HK-2 (cell line): ENCODE results near the gene ADAMTS10.
A peak's percentile ranks its signal among the peaks of the same experiment; 100 is the strongest.
"Not testable (repeated sequence)": the region's sequence is repeated elsewhere in the genome, so short reads cannot be mapped to it uniquely, and the experiment has no call there.

Source experiments
- DNase-seq: peaks from one replicate; pipeline ENCODE4 v3.0.0-alpha.2; 2018; ENCODE audit not compliant: unreplicated experiment

Gene ADAMTS10

DNA sequence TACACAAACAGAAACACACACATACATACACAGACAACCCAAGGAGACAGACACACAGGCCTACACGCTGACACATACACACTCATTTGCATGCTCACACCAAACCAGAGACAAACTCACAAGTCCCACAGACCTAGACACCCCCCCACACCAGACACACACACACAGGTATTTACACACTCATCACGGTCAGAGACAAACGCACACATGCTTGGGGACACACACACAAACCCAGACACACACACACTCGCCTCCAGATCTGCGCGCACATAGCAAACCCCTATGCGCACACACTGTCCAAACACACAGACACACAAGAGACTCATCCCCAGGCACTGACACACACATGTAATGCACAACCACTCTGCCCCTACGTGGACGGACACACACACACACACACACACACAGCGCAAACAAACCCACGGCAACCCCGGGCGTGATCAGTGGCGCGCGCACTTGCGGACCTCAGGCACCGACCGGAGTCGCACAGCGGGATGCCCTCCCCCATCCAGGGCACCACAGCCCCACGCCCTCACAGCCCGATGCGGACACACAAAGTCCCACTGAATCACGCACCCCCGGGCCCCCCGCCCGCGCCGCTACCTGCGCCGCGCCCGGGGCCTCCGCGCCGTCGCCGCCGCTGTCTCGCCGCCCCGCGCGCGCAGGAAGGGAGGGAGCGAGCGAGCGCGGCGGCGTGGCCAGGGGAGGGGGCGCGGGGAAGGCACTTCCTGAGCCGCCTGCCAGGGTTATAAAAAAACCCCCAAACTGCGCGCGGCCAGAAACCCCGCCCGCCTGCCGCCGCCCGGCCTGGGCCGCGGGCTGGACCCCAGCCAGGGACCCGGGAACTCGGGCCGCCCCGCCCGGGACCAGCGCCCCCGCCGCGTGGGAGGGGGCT lies at the start of gene ADAMTS10:
Gene ADAMTS10 (minus strand): TSS at position 675 of the 895 bp plus-strand sequence. CDS start 5,005 bp downstream, outside the sequence.
- DNase-seq: peak; percentile 22

GRCh38 chr19:8659905-8660304 lies 49.4 kb upstream of the ADAMTS10 start:
- no peak for DNase-seq

- DNase-seq: no peak
Measured at GRCh38 chr19:8657869-8658268, 47.4 kb upstream of the ADAMTS10 start.

GRCh38 chr19:8655340-8655709 lies 44.8 kb upstream of the ADAMTS10 start:
- DNase-seq: no peak

DNA sequence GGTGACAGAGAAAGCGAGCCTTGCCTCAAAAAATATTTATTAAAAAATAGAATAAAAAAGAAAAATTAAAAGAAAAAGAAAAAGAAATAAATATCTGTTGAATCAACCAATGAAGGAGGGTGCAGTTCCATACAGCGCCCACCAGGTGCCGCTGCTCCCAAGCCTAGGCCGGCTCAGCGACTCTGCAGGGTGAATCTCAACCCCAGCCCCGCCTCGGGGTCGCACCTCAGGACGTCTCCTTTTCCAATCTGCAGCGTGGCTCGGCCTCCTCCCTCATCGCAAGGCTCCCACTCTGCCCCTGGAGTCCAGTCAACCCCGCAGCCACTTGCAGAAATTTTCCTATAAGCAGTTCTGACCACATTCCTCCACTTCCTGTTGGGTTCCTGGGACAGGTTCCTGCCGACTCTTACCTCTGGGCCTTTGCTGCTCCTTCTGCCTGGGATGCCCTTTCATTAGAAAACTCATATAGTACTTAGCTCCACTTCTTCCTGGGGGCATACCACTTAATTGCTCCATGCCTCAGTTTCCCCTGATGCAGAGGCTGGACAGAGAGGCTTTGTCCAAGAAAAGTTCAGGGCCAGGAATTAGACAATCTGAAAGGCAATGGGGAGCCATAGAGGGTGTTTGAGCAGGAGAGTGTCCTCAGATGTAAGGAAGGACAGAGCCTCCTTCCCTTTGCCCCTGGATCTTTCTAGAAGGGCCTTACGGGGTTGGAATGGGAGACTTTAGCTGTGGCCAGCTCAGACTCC lies 44.2 kb upstream of the ADAMTS10 start:
- DNase-seq: peak; percentile 62

GRCh38 chr19:8648240-8648639 lies 37.7 kb upstream of the ADAMTS10 start:
- DNase-seq: no peak

GRCh38 chr19:8643860-8644653 lies 33.5 kb upstream of the ADAMTS10 start:
- DNase-seq: no peak

DNA sequence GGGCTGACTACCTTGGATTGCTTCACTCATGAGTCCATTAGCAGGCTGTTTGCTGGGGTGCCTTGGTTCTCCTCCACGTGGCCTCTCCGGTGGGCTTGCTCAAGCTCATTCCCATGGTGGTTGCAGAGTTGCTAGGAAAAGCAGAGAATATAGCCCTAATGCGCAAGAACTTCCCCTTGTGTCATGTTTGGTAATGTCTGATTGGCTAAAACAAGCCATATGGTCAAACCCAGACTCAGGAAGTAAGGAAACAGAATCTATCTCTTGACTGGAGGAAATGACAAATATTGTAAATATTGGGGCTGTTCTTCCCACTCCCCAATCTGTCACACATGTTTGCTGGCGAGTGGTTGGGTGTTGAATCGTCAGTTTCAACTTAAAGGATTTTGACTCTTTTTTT lies 32.0 kb upstream of the ADAMTS10 start:
- no peak for DNase-seq

- DNase-seq: no peak
Measured at GRCh38 chr19:8641908-8642547, 31.5 kb upstream of the ADAMTS10 start.

DNA sequence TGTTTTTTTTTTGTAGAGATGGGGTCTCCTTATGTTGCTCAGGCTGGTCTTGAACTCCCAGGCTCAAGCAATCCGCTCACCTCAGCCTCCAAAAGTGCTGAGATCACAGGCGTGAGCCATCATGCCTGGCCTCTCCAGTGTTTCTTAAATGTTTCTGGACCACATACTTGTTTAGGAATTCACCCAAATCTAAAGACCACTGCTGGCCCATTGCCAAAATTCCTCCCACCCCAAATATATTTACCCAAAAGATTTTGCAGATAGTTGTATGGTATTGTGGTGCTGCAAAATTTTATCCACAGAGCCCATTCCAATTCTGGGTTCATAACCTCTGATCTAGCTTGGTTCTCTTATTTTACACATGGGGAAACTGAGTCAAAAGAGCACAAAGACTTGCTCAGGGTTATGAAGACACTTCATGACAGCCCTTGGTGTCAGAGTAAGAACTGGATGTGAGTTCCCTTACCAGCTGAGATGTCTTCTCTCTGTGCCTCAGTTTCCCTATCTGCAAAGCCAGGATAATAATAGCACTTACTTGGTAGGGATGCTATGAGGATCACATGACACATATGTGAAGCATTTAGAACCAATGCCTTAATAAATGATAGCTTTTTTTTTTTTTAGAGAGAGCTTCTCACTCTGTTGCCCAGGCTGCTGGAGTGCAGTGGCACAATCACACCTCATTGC lies 30.8 kb upstream of the ADAMTS10 start:
- no peak for DNase-seq

- no peak for DNase-seq
Measured at GRCh38 chr19:8640402-8641004, 30.0 kb upstream of the ADAMTS10 start.

- no peak for DNase-seq
Measured at GRCh38 chr19:8639821-8640401, 29.4 kb upstream of the ADAMTS10 start.

GRCh38 chr19:8638078-8638619 lies 27.6 kb upstream of the ADAMTS10 start:
- no peak for DNase-seq

DNA sequence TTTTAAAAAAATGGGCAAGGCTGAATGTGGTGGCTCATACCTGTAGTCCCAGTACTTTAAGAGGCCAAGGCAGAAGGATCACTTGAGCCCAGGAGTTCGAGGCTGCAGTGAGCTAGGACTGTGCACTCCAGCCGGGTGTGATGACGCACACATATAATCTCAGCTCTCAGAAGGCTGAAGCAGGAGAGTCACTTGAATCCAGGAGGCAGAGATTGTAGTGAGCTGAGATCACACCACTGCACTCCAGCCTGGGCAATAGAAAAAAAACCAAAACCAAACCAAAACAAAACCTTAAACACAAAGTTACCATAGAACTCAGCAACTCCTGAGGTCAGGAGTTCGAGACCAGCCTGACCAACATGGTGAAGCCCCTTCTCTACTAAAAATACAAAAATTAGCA lies 26.6 kb upstream of the ADAMTS10 start:
- not testable (repeated sequence) for DNase-seq

DNA sequence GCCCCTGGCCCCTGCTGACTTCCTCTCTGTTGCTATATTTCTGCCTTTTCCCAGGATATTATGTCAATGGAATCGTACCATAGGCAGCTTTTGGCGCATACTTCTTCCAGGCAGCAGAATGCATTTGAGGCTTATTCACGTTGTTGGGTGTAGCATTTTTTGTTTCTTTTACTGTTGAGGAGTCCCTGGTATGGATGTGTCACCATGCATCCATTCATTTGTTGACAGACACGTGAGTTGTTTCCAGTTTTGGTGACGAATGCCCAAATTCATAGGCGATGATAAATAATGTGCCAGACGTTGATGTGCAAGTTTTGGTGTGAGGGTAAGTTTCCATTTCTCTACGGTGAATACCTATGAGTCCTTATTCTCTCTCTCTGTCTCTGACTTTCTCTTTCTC lies 24.9 kb upstream of the ADAMTS10 start:
- DNase-seq: no peak

DNA sequence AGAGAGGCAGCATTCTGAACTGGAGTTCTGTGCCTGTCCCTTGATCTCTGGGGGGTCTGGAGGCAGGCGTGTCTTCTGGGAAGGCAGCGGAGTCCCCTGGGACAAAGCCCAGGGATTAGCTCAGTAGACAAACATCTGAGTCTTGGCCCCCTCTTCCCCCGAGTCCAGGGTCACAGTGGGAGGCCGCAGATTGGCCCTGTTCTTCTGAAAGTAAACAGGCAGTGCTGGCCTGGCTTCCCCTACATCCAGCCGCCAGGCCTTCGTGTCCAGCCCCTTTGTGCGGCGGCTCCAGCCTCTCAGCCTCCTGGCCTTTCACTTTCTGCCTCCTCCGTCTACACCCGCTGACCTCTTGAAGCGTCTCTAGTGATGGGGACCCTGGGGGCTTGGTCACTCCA lies 20.9 kb upstream of the ADAMTS10 start:
- no peak for DNase-seq

DNA sequence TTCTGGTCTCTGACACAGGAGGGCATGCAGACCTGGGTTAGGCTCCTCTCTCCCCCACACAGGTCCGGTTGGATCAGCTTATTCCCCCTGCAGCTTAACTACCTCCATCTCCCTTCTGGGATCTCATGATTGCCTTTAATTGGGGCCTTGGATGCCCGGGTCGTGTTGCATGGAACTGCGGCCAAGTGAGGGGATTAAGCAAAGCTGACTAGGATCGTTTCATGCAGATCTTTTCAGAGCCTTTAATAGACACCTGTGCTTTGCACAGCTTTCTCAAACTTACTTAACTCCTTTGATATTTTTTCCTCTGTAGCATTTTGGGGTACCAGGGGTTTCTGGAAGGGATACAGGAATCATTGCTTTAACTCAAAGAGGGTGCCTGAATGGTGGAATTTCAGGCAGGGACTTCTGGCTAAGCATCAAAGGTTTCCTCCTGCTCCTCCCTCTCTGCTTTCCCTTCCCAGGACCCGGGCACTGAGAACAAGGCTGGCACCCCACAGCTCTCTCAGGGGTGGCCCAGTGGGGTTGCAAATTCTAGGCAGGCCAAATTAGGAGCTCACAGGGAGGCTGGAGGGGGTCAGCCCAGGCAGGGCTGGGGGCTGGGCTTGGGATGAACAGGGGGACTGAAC lies 20.4 kb upstream of the ADAMTS10 start:
- no peak for DNase-seq

GRCh38 chr19:8629996-8630683 lies 19.6 kb upstream of the ADAMTS10 start, which contains the start of gene NFILZ:
TSS of gene NFILZ (plus strand) at chr19:8630633. CDS start at chr19:8676766, 46,133 bp downstream.
- DNase-seq: no peak

DNA sequence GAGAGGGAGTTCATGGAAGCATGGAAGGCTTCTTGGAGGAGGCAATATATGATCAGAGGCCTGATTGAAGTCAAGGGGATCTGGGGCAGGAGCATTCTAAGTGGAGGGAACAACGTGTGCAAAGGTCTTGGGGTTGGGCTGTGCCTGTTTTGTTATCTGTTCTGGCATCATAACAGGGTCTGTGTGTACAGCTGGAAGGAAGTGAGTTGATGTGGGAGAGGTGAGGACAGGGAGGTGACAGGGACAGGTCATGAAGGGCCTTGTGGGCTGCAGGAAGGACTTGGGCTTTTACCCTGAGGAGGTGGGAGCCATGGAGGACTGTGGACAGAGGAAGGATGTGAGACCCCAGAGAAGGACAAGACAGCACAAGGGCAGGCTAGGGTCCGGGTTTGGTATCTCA lies 18.7 kb upstream of the ADAMTS10 start:
- DNase-seq: no peak
